Measurements from ENCODE around the gene CENPP. TPM values are rescaled to one million over a fixed set of nuclear protein-coding genes. Genes with fewer than 3 reads are reported as not detected.

CENPP gene
- total RNA-seq, 1 donor from 2014 or later: 5.7 TPM

GRCh38 chr9:92561374-92562330, 235.9 kb downstream of the CENPP start:
- Mint-ChIP-seq H3K27ac (ENCODE audit: unreplicated experiment) (no peak overlapping the region), H3K4me1 (ENCODE audit: low read depth, unreplicated experiment) (no peaks in the 10 kb centered on the region), H3K27me3 (ENCODE audit: unreplicated experiment) (no peaks in the 10 kb centered on the region), H3K4me3 (ENCODE audit: unreplicated experiment) (no peak overlapping the region), H3K36me3 (ENCODE audit: unreplicated experiment) (peaks cover 5% of the 10 kb centered on the region), H3K9me3 (ENCODE audit: unreplicated experiment) (no peaks in the 10 kb centered on the region)
- no peak for TF ChIP-seq CTCF (IDR thresholded peaks at IDR 0.05; ENCODE audit: partially characterized antibody, unreplicated experiment)
- DNase-seq: no peak

GRCh38 chr9:92562461-92562967, 236.8 kb downstream of the CENPP start:
- no peak for TF ChIP-seq CTCF (IDR thresholded peaks at IDR 0.05; ENCODE audit: partially characterized antibody, unreplicated experiment)
- no peaks in the 10 kb centered on the region for H3K27me3 Mint-ChIP-seq (ENCODE audit: unreplicated experiment)

GRCh38 chr9:92563116-92564100, 237.7 kb downstream of the CENPP start:
- no peak for DNase-seq
- no peak for TF ChIP-seq CTCF (IDR thresholded peaks at IDR 0.05; ENCODE audit: partially characterized antibody, unreplicated experiment)
- Mint-ChIP-seq H3K9me3 (ENCODE audit: unreplicated experiment) (no peaks in the 10 kb centered on the region), H3K27ac (ENCODE audit: unreplicated experiment) (no peak overlapping the region), H3K36me3 (ENCODE audit: unreplicated experiment) (peaks cover 7% of the 10 kb centered on the region), H3K4me1 (ENCODE audit: low read depth, unreplicated experiment) (no peaks in the 10 kb centered on the region), H3K27me3 (ENCODE audit: unreplicated experiment) (no peaks in the 10 kb centered on the region), H3K4me3 (ENCODE audit: unreplicated experiment) (no peak overlapping the region)

More at GRCh38 chr9:92562461-92562967, 236.8 kb downstream of the CENPP start:
- peaks cover 7% of the 10 kb centered on the region for H3K36me3 Mint-ChIP-seq (ENCODE audit: unreplicated experiment)
- no peak for DNase-seq
- H3K4me1 Mint-ChIP-seq (ENCODE audit: low read depth, unreplicated experiment): no peaks in the 10 kb centered on the region
- H3K27ac Mint-ChIP-seq (ENCODE audit: unreplicated experiment): no peak overlapping the region
- no peaks in the 10 kb centered on the region for H3K9me3 Mint-ChIP-seq (ENCODE audit: unreplicated experiment)
- no peak overlapping the region for H3K4me3 Mint-ChIP-seq (ENCODE audit: unreplicated experiment)

- H3K4me3 Mint-ChIP-seq (ENCODE audit: unreplicated experiment): no peak overlapping the region
- H3K4me1 Mint-ChIP-seq (ENCODE audit: low read depth, unreplicated experiment): no peaks in the 10 kb centered on the region
- no peak for DNase-seq
- peaks cover 7% of the 10 kb centered on the region for H3K36me3 Mint-ChIP-seq (ENCODE audit: unreplicated experiment)
- H3K27me3 Mint-ChIP-seq (ENCODE audit: unreplicated experiment): peaks cover 1% of the 10 kb centered on the region
- H3K9me3 Mint-ChIP-seq (ENCODE audit: unreplicated experiment): no peaks in the 10 kb centered on the region
- no peak overlapping the region for H3K27ac Mint-ChIP-seq (ENCODE audit: unreplicated experiment)
- TF ChIP-seq CTCF (IDR thresholded peaks at IDR 0.05; ENCODE audit: partially characterized antibody, unreplicated experiment): no peak
Observed at GRCh38 chr9:92564504-92564903, 238.8 kb downstream of the CENPP start.
